ENCODE results near the gene HELB.
"Not testable (repeated sequence)": the region's sequence is repeated elsewhere in the genome, so short reads cannot be mapped to it uniquely, and the experiment has no call there.

HELB gene

DNA sequence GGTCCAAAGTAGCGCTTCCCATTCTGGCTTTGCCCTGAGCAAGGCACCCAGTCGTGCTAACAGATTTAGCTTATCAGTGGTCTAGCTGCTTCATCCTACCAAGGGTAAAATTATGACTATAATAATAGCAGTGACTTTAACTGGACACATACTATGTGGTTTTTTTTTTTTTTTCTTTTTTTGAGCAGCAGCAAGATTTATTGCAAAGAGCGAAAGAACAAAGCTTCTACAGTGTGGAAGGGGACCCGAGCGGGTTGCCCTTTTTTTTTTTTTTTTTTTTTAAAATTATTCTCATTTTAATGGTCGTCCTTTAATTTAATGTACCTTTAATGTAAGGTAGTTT, 505 bp downstream of the HELB start:
- in situ Hi-C loops (cut with MboI; ENCODE audit: low sequenced_read_pairs), result no loop called here

DNA sequence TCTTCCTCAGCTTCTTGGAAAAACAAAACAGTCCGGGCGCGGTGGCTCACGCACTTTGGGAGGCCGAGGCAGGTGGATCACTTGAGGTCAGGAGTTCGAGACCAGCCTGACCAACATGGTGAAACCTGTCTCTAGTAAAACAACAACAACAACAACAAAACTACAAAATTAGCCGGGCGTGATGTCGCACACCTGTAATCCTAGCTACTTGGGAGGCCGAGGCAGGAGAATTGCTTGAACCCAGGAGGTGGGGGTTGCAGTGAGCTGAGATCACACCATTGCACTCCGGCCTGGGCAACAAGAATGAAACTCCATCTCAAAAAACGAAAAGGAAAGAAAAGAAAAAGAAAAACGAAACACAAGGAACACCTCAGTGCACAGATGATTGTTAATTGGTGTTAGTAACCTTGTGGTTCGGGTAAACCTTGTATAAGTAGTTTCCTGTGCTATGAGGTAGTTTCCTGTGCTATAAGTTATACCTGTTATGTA, 1.1 kb downstream of the HELB start:
- in situ Hi-C loops (cut with MboI; ENCODE audit: low sequenced_read_pairs), result not testable (repeated sequence)

DNA sequence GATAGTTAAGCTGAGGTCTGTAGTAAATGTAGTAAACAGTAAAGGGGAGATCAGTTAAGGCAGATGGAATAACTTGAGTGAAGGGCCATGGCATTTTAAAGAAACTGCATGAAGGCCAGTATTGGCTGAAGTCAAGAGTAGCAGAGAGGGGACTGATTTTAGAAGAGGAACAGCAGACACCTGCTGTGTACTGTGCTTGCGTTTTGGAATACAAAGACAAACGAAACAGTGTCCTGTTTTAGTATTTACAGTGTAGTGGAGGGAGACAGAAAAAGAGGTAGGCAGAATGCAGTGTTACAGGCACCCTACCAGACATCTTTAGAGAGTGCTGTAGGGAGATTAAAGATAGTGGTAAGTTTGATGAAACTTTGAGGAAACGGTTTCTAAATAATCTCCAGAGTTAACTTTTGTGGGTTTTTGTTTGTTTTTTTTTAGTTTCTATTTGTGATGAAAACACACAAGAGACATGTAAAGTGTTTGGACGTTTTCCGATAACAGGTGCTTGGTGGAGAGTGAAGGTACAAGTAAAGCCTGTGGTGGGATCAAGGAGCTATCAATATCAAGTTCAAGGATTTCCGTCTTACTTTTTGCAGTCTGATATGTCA, 2.1 kb downstream of the HELB start:
- in situ Hi-C loops (cut with MboI; ENCODE audit: low sequenced_read_pairs), result no loop called here

DNA sequence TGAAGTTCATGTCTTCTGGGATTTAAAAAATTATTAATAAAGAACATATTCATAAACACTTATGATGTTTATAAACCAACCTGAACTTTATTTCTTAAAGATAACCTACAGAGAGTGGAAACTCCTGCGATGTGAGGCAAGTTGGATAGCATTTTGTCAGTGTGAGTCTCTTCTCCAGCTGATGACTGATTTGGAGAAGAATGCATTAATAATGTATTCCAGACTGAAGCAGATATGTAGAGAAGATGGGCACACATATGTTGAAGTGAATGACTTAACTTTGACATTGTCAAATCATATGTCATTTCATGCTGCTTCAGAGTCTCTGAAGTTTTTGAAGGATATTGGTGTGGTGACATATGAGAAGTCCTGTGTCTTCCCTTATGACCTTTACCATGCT, 7.3 kb downstream of the HELB start:
- in situ Hi-C loops (cut with MboI; ENCODE audit: low sequenced_read_pairs), result no loop called here

DNA sequence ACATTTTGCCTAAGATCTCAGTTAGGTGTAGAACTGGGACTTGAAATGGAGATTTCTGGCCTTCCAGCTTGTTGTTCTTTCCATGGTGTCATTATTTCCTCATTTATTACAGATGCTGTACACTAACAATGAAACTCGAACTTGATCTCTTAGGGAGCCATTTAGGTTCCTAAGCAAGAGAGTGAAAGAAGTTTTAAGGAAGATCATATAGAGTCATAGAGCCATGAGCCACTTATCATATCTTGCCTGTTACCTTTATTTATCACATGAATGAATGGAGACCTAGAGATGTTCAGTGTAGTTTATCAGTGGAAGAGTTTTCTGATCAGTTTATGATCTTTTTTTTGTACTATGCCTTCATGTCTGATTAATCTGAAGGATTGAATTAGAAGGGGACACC, 9.9 kb downstream of the HELB start:
- in situ Hi-C loops (cut with MboI; ENCODE audit: low sequenced_read_pairs), result no loop called here

DNA sequence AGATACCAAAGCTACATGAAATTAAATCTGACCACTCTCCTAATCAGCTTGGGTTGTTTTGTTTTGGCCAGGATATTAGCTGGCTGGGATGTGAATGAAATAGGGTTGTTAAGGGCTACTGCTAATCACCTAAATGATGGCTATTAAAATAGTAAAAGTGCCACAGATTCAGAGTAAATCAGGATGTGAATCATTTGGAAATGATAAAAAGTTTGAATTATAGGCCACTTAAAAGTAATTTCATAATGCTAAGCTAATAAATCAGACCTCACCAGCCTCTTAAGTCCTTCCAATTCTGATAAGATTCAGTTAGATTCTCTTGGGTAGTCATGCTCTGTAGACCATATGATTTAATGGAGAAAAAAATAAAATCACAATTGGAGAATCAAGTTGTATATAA, 12.0 kb downstream of the HELB start:
- in situ Hi-C loops (cut with MboI; ENCODE audit: low sequenced_read_pairs), result no loop called here

DNA sequence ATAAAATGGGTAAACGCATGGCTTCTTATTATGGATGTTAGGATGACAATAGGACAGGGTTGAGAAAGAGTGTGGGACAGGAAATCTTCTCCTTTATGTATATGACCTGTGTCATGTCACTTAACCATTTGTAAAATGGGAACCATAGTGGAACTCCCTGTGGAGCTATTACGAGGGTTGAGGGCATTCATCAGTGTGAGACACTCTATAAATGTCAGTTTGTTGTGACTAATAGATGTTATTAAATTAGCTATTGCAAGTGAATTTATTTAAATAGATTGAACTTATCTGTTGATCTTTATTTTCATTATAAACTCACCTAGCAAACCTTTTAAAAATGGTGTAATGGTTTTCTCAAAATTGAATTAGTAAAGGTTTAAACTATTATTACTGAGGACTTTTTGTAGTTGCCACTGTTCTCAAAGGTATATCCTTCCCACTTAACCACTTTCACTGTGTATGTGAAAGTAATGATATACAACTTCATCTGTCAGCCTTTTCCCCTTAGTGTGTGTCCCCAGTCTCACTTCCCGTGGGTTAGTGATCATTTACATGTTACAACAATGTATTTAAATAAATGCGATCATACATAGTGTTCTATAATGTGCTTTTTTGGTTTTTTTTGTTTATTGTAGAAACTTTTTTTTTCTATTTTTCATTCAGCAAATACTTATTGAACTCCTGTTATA, 17.1 kb downstream of the HELB start:
- in situ Hi-C loops (cut with MboI; ENCODE audit: low sequenced_read_pairs), result no loop called here

DNA sequence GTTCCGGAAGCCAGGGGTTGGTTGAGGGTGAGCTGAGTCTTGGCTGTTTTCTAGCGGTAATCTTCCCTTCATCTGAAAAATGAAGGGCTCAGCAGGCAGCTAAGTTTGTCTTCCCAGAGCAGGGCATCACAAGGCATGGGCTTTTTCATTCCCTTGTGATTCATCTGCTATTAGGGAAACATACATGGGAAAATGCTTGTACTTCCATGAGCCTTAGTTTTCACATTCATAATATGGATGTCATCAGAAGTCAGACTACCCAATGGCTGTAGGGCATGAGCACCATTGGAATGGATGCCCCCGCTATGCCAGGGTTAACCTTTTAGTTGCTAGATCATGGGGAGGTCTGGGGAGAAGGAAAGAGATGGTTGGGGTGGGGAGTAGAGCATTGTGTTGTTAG, 18.7 kb downstream of the HELB start:
- in situ Hi-C loops (cut with MboI; ENCODE audit: low sequenced_read_pairs), result no loop called here

DNA sequence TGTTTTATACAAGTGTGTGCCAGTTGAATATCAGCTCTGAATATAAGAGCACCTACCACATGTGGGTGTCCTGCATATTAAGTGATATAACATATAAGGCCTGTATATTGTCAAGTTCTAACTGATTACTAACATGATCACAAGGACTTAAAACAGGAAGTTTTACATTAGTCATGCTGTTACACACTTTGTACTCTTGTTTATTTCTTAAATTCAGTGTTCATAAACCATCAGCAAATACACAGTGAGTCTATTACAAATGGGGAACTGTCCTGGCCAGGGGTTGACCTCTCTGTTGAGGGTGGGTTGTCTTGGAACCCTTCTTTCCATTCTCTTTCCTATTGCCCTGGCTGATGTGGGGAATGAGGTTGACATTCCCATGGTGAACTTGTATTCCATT, 19.1 kb downstream of the HELB start:
- in situ Hi-C loops (cut with MboI; ENCODE audit: low sequenced_read_pairs), result no loop called here

DNA sequence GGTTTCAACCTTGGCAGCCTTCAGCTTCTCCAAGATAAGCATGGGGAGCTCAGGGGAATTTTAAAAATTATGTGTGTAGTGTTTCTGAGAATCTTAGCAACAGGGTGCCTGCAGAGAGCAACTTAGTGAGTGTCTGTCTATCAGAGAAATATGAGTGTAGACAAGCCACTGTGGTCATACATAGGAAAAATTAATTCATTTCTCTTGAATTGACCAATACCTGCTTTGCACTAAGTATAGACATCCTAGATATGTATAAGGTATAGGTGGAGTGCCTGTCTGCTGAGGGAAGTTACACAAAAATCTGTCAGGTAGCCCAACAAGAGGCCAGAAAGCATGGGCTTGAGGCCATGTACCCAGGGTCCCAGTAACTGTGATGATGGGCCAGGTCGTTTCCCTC, 20.7 kb downstream of the HELB start:
- in situ Hi-C loops (cut with MboI; ENCODE audit: low sequenced_read_pairs), result no loop called here

DNA sequence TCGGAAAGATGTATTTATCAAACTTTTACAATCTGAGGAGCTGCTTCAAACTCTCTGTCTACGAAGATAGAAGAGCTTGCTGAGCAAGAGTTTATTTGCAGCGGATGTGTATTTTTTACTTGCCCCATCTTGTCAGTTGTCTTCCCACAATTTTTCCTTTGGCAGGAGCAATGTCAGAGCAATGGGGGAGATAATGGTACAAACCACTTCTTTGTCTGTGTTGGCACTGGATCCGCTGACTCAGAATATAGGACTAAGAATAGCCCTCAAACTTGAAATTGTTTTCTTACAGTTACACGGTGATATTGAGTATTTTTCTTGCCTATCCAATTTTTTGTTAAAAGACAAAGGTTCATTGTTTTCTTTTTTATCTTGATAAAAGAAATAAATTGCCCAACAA, 27.6 kb downstream of the HELB start:
- in situ Hi-C loops (cut with MboI; ENCODE audit: low sequenced_read_pairs), result no loop called here

DNA sequence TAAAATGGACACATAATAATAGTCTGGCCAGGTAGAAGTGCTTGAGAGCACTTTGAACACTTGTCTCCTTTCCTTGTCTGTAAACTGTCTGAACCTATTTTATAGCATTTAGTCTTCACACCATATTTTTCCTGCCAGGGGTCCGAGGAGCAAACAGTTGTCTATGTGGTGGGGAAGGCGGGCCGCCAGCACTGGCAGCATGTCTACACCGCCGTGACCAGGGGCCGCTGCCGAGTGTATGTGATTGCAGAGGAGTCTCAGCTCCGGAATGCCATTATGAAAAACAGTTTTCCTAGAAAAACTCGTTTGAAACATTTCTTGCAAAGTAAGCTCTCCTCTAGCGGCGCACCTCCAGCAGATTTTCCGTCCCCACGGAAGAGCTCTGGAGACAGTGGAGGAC, 28.7 kb downstream of the HELB start:
- in situ Hi-C loops (cut with MboI; ENCODE audit: low sequenced_read_pairs), result no loop called here

DNA sequence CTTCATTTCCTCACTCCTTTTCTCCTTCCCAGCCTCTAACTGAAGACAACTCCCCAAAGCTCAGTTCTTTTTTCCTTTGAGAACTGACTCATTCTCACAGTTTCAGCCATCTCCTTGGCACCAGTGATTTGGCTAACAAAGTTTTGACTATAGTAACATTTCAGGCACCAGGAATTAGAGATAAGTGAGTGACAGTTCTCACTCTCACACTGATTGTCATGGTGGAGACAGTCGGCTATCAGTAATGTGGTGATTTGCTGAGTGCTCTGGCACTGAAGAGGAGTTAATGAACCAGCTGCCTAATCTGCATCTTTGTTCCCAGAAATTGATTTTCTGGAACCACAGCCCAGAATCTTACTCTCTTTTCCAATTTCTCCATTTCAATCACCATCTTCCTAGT, 29.5 kb downstream of the HELB start:
- in situ Hi-C loops (cut with MboI; ENCODE audit: low sequenced_read_pairs), result no loop called here

DNA sequence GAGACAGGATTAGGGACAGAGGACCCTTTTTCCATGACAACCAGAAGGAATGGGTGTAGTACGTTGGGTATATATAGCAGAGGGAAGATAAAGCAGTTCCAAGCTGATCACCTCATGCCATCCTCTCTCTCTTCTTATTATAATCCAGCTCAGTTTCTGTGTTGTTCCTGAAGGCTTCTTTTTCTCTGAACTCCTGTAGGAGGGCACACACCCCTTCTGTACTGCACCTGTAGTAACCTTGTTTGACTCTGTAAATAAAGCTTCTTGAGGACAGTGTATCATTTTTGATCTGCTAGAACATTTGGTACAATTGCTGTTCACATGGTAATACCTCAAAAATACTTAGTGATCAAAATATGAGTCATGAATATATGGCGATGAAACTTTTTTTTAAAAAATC, 33.5 kb downstream of the HELB start:
- in situ Hi-C loops (cut with MboI; ENCODE audit: low sequenced_read_pairs), result no loop called here

DNA sequence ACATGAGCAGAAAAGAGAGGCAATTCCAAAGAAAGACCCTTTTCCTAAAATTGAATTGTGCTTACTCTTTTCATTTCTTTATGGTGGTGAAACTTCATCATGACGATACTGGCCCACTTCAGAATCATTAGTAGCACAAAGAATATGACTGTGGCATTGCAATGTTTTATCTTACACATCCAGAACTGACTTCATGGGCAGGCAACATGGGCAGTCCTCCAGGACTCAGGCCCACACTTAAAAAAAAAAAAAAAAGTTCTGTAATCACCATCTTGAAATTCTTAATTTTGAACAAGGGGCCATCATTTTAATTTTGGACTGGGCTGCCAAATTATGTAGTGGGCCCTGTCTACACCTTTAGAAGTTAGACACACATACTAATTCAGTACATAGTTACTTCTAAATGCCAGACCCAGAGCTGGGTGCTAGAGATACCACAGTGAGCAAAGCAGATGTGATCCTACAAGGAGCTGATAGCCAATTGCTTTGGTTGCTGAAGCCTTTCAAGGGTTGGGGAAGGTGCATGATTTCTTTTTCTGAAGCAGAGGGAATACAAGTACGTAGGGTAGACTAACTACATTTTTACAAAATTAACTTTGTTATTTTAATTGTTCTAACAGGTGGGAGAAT, 35.2 kb downstream of the HELB start:
- in situ Hi-C loops (cut with MboI; ENCODE audit: low sequenced_read_pairs), result no loop called here

DNA sequence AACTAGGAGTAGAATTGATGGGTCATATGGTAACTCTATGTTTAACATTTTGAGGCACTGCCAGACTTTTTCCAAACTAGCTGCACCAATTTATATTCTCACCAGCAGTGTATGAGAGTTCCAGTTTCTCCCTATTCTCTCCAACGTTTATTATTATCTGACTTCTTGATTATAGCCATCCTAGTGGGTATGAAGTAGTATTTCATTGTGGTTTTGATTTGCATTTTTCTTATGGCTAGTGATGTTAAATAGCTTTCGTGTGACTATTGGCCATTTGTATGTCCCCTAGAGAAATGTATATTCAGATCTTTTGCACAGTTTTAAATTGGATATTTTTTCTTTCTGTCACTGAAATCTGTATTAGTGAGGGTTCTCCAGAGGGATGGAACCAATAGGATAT, 37.8 kb downstream of the HELB start:
- in situ Hi-C loops (cut with MboI; ENCODE audit: low sequenced_read_pairs), result no loop called here

DNA sequence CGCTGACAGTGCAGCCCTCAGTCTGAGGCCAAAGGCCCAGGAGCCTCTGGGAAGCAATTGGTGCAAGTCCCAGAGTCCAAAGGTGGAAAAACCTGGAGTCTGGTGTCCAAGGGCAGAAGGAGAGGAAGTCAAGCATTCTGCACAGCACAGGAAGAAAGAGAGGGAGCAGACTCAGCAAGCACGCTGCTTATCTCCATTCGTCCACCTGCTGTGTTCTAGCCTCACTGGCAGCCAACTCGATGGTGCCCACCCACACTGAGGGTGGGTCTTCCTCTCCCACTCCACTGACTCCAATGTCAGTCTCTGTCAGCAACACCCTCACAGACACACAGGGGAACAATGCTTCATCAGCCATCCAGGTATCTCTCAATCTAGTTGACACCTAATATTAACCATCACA, 38.8 kb downstream of the HELB start:
- in situ Hi-C loops (cut with MboI; ENCODE audit: low sequenced_read_pairs), result no loop called here

DNA sequence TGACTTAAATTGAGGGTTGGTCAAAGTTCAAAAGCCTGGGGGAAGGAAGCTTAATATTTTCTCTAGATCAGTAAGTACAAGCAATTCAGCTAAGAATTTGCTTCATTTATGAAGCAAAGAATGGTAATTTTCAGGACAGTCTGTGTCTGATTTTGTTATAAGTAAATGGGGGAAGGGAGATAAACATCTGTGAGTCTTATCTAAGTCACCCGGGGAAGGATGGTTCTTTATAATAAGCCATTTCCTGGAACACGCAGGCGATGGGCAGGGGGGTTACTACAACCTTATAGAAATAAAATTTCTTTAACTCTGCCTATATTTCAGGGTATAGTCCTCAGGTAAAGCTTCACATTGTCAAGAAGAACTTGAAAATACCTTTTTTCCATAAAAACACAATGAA, 42.9 kb downstream of the HELB start:
- in situ Hi-C loops (cut with MboI; ENCODE audit: low sequenced_read_pairs), result no loop called here

DNA sequence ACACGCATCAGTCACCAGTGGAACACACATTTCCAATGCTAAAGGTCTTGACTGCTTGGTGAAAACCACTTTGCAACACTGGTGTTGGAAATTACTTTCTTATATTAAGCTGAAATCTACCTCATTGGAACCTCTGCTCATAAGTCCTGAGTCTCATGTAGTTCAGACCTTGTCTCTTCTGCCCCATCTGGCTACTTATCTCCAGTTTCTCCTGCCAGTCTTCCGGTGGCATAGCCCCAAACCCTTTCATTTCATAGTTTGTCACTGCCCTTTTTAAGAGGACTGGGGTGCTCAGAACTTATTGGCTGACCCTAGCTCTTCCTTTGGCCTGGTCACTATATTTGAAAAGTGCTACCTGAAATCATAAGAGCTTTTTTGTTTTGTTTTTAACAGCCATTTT, 43.7 kb downstream of the HELB start:
- in situ Hi-C loops (cut with MboI; ENCODE audit: low sequenced_read_pairs), result no loop called here

DNA sequence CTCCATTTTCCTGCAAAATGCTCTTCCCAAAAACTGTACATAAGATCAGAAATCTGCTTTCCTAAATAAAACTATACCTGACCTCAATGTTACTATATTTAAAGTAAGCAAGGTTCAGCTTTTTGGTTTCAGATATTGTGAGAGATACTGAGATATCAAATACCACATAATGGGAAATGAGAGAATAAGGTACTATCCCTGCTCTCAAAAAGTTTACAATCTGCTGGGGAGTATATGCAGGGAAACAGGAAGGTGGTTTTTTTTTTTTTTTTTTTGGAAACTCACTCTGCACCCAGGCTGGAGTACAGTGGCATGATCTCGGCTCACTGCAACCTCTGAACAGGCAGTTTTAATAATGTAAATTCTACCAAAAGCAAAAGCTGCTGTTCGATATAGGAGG, 49.0 kb downstream of the HELB start:
- in situ Hi-C loops (cut with MboI; ENCODE audit: low sequenced_read_pairs), result no loop called here

DNA sequence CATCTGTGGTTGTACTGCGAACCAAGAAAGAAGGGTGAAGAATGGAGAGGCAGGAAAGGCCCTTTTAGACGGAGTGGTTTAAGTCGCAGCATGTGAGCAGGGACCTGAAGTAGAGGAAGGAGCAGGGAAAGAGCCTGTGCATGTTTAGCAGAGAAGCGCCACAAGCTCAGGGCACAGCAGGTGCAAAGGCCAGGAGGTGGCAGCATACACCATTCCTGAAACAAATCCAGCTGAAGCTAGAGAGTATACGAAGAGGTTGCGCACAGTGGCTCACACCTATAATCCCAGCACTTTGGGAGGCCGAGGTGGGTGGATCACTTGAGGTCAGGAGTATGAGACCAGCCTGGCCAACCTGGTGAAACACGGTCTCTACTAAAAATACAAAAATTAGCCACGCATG, 49.9 kb downstream of the HELB start:
- in situ Hi-C loops (cut with MboI; ENCODE audit: low sequenced_read_pairs), result no loop called here

DNA sequence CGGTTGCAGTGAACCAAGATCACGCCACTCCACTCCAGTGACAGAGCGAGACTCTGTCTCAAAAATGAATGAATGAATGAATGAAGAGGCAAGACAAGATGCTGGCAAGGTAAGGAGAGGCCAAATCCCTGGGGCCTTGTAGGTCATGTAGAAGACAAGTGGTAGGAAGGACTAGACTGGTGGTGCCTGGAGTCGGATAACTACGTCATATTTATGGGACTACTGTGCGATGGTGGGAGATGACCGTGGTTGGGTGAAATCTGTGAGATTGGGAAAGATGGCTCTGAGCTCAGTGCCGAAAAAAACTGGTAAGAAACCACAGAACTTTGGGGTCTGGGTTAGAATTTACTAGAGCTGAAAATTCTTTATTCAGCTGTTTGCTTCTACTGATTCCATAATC, 50.6 kb downstream of the HELB start:
- in situ Hi-C loops (cut with MboI; ENCODE audit: low sequenced_read_pairs), result no loop called here

DNA sequence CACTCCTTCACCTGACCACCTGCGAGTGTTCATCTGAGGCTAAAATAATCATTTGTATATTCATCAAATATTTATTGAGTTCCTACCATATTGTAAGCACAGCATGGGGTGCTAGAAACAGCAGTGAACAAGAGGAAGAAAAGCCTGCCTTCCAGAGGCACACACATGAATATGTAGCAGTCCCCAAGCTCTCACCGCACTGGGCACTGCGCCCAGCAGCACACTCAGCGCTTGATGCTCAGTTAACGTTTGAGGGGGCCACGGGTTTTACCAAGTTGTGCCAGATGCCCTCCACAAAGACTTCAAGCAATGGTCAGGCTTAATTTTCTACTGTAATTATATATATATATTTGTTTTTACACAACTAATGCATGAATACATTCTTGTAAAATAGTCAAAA, 52.0 kb downstream of the HELB start:
- in situ Hi-C loops (cut with MboI; ENCODE audit: low sequenced_read_pairs), result no loop called here

Measured in HL-60/S4 treated with phorbol 12-myristate 13-acetate at 8.2 ng/mL for 4 days and 3 days (cell line).